Measurements from ENCODE around the gene CALCR.

GRCh38 chr7:93579431-93579830 lies 4.9 kb upstream of the CALCR start:
- no peak for TF ChIP-seq GATA2 (IDR thresholded peaks at IDR 0.05; ENCODE audit: low read depth, low read length)
- no peak for TF ChIP-seq GATA3 (IDR thresholded peaks at IDR 0.05; ENCODE audit: low read depth, low read length)
